GM21717 (cell line): Measurements from ENCODE around the gene RSRC2.
"Not testable (repeated sequence)": the region's sequence is repeated elsewhere in the genome, so short reads cannot be mapped to it uniquely, and the experiment has no call there.

Source experiments
- ATAC-seq: cut with Tn5 transposase; IDR thresholded peaks from one replicate; pipeline ENCODE4 v1.9.1; 2021; ENCODE audit warnings: mild to moderate bottlenecking, moderate library complexity; ENCODE audit not compliant: unreplicated experiment

Gene RSRC2, protein sequence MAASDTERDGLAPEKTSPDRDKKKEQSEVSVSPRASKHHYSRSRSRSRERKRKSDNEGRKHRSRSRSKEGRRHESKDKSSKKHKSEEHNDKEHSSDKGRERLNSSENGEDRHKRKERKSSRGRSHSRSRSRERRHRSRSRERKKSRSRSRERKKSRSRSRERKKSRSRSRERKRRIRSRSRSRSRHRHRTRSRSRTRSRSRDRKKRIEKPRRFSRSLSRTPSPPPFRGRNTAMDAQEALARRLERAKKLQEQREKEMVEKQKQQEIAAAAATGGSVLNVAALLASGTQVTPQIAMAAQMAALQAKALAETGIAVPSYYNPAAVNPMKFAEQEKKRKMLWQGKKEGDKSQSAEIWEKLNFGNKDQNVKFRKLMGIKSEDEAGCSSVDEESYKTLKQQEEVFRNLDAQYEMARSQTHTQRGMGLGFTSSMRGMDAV

DNA sequence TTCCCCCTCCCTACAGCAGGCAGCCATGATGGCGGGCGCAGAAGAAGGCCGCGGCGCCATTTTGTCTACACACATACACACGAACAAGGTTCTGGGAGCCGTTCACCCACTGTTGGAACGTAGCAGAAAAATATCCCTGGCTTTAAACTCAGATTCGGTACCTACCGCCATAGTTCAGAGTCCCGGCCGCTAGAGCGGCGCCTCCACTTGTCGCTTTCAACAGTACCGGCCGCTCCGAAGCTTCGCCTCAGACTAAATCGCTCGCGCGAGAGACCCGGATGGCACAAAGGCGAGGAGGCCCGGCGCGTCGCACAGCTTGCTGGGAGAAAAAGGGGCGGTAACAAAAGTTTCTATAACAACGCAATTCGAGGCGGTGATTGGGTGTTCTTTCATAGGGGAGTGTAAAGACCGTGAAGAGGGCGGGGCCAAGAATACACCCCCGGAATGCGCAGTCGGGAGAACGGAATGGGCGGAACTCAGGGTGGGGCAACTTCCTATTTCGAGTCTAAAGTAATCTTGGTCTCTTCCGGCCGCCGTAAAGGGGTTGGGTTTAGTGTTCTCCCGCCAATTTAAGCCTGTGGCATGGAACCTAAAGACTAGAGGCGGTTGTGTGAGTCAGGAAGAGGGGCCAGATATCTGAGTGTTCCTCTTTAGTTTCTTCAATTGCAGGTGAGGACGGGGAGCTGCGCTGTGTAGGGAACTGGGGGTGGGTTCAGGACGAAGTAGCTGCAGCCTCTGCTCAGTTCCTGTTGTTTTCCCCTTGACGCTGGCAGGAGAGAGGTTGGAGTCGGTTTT, at the start of gene RSRC2, which contains the start of gene KNTC1:
Gene RSRC2, minus strand, starts transcription at position 254 of the 795 bp plus-strand sequence. Its CDS starts 83 bp downstream, at position 171.
Gene KNTC1, plus strand, starts transcription at position 567 of the 795 bp plus-strand sequence. CDS start 2,815 bp downstream, outside the sequence.
- peak; percentile 89 for ATAC-seq

DNA sequence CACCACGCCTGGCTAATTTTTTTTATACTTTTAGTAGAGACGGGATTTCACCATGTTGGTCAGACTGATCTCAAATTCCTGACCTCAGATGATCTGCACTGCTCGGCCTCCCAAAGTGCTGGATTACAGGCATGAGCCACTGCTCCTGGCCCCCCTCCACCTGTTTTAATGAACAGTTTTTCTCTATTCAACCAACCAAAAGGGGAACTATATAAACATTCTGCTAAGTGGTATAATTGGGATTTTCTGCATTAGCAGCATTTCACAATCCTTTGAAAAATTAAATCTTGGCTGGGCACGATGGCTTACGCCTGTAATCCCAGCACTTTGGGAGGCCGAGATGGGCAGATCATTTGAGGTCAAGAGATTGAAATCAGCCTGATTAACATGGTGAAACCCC, 45.1 kb upstream of the RSRC2 start:
- ATAC-seq, result no peak

DNA sequence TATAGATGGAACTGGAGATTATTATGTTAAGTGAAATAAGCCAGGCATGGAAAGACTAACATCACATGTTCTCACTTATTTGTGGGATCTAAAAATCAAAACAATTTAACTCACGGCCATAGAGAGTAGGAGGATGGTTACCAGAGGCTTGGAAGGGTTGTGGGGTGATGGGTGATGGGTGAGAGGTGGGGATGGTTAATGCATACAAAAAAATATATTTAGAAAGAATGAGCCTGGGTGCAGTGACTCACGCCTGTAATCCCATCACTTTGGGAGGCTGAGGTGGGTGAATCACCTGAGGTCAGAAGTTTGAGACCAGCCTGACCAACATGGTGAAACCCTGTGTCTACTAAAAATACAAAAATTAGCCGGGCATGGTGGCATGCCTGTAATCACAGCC, 43.3 kb upstream of the RSRC2 start:
- not testable (repeated sequence) for ATAC-seq

DNA sequence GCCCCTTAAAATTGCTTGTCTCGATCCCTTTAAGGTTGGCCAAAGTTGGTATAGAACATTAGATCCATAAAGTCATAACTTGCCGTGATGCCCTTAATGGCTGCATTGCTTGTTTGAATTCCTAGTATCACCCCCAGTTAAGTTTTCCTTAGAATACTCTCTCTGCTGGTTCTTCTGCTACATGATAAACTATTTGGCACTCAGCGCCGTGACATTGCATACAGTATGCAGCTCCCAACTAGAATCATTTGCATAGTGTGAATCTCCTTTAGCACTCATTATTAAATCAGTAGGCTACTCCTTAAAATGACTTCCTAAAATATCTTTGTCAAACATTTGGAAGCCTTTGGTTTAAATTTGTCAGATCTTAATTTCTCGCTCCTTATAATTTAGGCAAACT, 42.6 kb upstream of the RSRC2 start:
- ATAC-seq, result no peak

DNA sequence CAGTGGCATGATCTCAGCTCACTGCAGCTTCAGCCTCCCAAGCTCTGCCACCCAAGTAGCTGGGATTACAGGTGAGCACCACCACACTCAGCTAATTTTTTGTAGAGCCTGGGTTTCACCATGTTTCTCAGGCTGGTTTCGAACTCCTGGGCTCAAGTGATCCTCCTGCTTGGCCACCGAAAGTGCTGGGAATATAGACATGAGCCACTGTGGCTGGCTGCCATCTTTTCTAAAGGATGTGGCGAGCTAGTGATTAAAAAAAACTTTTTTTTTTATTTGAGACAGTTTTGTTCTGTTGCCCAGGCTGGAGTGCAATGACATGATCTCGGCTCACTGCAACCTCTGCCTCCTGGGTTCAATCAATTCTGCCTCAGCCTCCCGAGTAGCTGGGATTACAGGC, 40.1 kb upstream of the RSRC2 start:
- not testable (repeated sequence) for ATAC-seq

DNA sequence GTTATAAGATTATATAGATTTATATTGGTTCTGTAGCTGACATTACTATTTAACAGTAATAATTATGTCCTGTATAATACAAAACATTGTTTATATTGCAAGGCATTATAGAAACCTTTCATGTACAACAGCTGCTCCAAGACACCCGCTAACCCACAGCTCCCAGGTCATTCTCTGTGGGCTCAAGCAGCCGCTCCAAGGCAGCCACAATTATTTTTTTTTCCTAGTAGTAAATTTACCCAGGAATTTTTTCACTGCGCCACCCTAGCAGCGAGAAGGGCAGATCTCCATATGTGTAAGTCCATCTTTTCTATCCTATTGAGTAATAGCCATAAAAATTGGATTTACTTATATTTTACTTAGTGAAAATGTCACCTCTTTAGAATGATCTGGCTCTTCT, 36.6 kb upstream of the RSRC2 start:
- no peak for ATAC-seq

DNA sequence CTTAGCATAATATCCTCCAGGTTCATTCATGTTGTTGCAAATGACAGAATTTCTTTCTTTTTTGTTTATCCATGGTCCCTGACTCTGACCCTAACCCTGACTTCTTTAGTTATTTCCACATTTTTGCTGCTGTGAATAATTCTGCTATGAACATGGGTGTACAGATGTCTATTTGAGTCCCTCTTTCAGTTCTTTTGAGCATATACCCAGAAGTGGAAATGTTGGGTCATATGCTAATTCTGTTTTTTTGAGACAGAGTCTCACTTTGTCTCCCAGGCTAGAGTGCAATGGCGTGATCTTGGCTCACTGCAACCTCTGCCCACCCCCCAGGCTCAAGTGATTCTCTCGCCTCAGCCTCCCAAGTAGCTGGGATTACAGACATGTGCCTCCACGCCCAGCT, 33.4 kb upstream of the RSRC2 start:
- ATAC-seq, result no peak

DNA sequence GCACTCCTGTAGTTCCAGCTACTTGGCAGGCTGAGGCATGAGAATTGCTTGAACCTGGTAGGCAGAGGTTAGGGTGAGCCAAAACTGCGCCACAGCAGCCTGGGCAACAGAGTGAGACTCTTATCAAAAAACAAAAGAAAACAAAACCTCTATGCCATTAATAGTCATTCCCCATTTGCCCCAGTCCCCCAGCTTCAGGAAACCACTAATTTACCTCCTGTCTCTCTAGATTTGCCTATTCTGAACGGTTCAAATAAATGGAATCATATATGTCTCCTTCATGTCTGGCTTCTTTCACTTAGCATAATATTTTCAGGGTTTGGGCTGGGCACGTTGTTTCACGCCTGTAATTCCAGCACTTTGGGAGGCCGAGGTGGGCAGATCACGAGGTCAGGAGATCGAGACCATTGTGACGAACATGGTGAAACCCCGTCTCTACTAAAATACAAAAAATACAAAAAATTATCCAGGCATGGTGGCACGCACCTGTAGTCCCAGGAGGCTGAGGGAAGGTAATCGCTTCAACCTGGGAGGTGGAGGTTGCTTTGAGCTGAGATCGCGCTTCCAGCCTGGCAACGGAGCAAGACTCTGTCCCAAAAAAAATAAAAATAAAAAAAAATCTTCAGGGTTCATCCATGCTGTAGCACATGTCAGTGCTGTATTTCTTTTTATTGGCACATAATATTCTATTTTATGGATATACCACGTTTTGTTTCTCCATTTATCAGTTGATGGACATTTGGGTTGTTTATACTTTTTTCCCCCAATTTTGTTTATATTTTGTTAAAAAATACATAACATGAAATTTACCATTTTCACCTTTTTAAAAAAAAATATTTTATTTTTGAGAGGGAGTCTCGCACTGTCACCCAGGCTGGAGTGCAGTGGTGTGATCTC, 32.3 kb upstream of the RSRC2 start:
- ATAC-seq, result no peak

DNA sequence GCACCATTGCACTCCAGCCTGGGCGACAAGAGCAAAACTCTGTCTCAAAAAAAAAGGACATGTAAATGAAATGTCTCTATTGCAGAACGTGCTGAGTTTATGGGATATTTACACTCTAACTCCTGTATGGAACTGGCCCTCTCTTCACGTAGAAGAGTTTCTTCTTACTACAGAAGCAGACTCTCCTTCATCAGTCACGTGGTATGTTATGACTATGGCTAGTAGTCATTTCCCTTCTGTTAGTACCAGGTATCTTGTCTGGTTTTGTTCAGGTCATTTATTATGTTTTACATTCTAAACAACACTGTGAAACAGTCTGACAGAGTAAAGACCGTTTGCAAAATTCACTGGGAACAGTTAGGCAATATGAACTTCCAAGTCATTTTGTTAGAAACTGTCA, 20.6 kb upstream of the RSRC2 start:
- no peak for ATAC-seq

DNA sequence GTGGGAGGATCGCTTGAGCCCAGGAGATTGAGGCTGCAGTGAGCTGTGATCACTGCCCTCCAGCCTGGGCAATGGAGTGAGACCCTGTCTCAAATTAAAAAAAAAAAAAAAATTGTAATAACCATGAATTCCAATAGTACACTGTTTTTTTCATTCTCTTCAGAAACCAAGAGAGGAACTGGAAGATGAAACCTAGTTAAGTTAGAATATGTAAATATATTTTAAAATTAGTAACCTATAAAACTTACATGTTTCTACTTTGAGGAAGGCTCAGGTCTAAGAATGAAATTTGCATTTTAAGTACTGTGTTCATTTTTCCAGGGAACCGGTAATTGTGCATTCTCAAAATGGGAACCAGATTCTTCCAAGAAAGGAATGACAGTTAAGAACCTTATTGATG, 19.1 kb upstream of the RSRC2 start:
- ATAC-seq, result no peak

DNA sequence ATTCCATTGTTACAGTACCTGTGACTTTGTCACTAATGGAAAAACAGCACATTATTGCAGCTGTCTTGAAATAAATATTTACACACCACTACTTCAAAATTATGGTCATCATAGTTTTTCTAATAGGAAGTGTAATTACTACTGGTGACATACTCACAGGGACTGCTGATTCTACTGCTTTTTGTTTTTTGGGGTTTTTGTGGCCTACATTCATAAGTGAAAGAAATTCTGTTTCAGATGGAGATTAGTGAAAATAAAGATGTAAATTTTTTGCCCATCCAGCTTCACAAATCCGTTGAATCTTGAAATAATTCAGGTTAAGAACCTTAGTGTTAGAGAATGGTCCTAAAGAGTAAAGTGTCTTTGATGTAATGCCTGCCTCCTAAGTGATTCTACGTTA, 17.8 kb upstream of the RSRC2 start:
- no peak for ATAC-seq

DNA sequence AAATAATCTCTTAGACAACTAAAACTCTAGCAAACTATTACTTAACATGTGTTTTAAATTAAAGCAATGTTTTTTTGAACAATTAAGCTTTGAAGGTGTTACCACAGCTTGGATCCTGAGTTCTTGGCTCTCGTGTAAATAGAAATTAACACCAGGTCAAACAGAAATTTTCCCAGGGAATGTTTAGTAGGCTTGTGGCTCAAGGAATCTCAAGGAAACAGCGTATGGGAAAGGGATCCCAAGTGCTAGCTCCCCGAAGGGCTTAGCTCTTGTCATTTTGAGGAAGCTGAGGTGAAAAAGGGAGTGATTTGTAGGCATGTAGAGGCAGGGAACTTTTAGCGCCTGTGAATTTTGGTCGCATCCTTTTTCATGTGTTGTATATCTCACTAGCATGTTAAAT, 11.8 kb upstream of the RSRC2 start:
- ATAC-seq, result no peak

DNA sequence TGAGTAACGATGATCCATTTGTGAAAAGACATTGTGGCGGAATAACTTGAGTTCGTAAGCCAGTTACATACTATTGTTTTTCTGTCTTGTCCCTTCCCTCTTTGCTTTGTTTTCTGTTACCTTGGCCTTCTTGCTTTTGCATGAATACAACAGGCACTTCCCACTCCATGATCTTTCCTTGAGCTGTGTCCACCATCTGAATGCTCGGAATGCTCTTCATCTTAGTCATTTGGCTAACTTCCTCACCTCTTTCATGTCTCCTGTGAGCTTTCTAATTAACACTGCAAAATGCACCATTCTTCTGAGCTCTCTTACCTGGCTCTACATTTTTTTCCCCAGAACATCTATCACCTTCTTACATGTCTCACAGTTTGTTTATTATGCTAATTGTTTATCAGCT, 10.3 kb upstream of the RSRC2 start:
- ATAC-seq, result no peak

DNA sequence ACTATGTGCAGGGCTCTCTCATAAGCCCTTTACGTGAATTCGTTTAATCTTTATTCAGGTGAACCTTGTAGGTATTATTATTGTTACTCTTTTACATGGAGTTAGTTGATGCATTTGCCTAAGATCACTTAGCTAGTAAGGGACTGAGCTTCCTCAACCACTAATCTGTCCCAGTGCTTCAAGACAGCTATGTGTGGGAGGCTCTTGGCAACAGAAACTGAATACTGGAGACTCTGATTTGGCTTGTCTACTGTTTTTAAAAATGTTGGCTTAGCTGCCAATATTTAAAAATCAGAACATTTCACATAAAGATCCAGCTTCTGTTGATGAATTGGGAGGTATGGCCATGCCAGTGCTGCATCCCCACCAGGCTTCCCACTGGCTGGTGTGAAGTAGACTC, 7.1 kb upstream of the RSRC2 start:
- no peak for ATAC-seq

DNA sequence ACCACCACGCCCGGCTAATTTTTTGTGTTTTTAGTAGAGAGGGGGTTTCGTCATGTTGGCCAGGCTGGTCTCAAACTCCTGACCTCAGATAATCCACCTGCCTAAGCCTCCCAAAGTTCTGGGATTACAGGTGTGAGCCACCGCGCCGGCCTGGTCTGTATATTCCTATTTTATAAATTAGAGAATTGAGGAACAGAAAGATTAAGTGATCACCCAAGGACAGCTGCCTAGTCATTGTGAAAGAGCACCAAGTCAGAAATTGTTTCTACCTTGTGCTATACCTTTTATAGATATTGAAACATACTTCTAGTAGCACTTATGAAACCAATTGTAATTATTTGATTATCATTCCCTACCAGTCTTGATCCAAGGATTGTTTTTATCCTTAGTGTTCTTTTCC, 2.3 kb upstream of the RSRC2 start:
- no peak for ATAC-seq

DNA sequence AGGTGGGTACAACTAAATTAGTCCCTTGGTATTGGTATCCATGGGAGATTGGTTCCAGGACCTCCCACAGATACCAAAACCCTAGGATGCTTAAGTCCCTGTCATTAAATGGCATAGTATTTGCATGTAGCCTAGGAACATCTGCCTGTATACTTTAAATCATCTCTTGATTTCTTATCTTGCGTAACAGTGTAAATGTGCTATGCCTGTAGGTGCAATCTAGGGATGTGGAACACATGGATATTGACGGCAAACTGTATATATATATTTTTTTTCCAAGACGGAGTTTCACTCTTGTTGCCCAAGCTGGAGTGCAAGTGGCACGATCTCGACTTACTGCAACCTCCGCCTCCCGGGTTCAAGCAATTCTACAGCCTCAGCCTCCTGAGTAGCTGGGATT, 1.8 kb upstream of the RSRC2 start:
- ATAC-seq, result no peak

DNA sequence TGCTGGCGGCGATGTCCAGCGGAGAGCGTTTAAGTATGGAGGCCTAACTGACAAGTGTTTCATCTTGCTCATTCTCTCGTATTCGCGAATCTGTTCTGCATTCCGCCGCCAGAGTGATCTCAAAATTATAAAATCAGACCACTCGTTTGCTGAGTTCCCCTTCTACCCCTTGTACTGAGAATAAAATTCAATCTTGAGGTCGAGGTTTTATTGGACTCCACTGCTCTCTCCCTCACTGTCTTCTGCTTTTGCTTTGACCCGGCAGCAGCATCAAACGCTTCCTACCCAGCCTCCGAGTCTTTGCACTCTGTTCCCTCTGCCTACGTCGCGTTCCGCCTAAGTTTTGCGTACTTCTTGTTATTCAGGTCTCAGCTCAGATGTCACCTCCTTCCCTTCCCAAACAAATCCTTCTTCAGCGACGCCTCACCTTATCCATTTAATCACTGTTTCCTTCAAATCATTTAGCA, 775 bp upstream of the RSRC2 start:
- no peak for ATAC-seq

DNA sequence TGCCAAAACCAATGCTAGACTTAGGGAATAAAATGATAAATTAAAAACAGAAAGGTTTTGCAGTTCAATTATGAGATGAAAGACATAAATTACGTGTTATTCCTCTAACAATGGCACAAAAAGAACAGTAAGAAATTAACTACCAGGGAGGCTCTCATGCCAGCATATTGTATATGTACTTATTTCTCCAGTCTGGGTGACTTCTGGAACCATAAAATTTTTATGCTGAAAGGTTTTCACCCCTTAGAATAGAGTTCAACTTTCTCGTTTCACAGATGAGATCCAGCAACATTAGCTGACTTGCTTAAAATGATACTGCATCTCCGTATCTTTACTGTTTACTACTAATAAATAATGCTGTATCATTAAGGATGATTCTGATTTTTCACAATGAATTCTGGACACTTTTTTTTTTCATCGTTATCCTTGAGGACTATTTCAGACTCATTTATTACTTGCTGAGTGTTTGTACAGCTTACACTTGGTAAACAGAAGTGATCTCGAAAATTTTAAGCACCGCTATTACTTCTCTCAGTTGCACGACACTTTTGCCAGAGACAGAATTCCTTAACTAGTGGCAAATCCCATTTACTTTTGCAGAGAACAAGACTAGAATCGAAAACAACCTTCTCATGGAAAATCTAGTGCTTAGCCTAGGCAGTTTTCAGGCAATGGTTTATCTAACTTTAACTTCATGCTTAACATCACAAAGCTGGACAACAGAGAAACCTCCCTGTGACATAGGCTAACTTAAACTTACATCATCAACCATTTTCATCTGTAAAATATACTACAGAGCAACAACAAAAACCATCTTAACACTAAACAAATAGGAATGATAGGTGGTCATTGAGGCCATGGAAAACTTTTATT, 2.7 kb downstream of the RSRC2 start:
- no peak for ATAC-seq

DNA sequence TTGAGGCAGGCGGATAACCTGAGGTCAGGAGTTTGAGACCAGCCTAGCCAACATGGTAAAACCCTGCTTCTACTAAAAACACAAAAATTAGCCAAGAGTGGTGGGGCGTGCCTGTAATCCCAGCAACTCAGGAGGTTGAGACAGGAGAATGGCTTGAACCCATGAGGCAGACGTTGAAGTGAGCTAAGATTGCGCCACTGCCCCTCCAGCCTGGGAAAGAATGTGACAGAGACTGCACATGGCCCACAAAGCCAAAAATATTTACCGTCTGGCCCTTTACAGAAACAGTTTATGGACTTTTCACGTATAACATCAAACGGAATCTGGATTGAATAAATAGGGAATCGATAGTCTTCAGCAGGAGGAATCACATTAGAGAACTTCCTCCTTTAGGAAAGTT, 3.5 kb downstream of the RSRC2 start:
- no peak for ATAC-seq

DNA sequence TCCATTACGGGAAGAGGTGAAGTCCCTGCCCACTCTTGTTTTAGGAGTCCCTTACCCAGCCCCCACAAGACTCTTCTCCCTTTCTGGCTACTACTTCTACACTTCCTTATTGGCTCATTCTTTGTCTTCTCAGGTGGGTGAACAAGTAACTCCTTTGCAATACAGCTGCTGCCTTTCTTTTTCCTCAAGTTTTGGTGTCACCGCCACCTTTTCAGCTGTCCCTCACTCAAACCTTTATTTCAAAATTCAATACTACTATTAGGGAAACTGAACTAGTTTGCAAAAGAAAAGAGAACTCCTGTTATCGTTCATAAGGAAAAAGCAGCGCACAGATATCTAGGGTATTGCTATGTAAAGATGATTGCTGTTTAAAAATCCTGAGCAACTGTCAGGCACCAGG, 6.1 kb downstream of the RSRC2 start:
- ATAC-seq, result no peak
